Prostate gland (tissue), 2 donors: ENCODE results near the gene PLAAT4. TPM values are rescaled to one million over a fixed set of nuclear protein-coding genes. Genes with fewer than 3 reads are reported as not detected.

Experiments used
- DNase-seq: peaks from one replicate; pipeline ENCODE4 v3.0.0-alpha.2; 2019; ENCODE audit warnings: low spot score
- H3K27ac ChIP-seq, 2 donors: fragments of 200-600 bp; sonication (generic); 2 replicates each; pipeline ENCODE4 v1.5.1; 2017 to 2019
- H3K27me3 ChIP-seq: fragments of 200-600 bp; sonication (generic); replicated peaks from 2 replicates; pipeline ENCODE4 v1.5.1; 2019; ENCODE audit not compliant: insufficient read depth
- H3K36me3 ChIP-seq, 2 donors: fragments of 200-600 bp; sonication (generic); 1 replicate in 1 of 2; 2 replicates in 1 of 2; pipeline versions ENCODE4 v1.5.1 to v1.8.1; 2017 to 2019
- H3K4me1 ChIP-seq: fragments of 200-600 bp; sonication (generic); replicated peaks from 2 replicates; pipeline ENCODE4 v1.5.1; 2019
- H3K4me3 ChIP-seq, 2 donors: fragments of 200-600 bp; sonication (generic); 2 replicates each; pipeline ENCODE4 v1.5.1; 2017 to 2019
- H3K9me3 ChIP-seq: fragments of 200-600 bp; sonication (generic); 2 replicates; pipeline ENCODE4 v1.5.1; 2017
- CTCF ChIP-seq, 4 experiments: fragments of 200-600 bp in 2 of 4; fragments of 450-650 bp in 2 of 4; sonication (generic) in 2 of 4; IDR thresholded peaks; 1 replicate in 3 of 4; 2 replicates in 1 of 4; pipeline ENCODE4 v1.5.1; 2016 to 2019; ENCODE audit warnings: antibody characterized with exemption in 4 of 4, mild to moderate bottlenecking in 2 of 4, moderate library complexity in 2 of 4
- POLR2A ChIP-seq: fragments of 450-650 bp; IDR thresholded peaks from one replicate; pipeline ENCODE4 v1.6.1; 2016; ENCODE audit warnings: antibody characterized with exemption, mild to moderate bottlenecking
- POLR2AphosphoS5 ChIP-seq: sonication (generic); formaldehyde crosslinking; IDR thresholded peaks from one replicate; pipeline ENCODE4 v1.6.1; 2017; ENCODE audit warnings: antibody characterized with exemption
- WGBS: methylation state at CpG from one replicate; pipeline ENCODE4 v1.1.5; 2018; 5-methylcytosine and 5-hydroxymethylcytosine counted together
- intact Hi-C: fragments of 100-400 bp; cut with DNase I; formaldehyde crosslinking; loops from one replicate; pipeline ENCODE4 v1.14.2; 2022
- total RNA-seq, 2 donors: library from RNA; depleted of rRNA; stranded (reverse); fragments of >200 nt; gene quantifications; one replicate each; pipeline ENCODE4 v1.1.0, GENCODE V29; 2016

PLAAT4 gene
- 10 to 100 TPM; 47.6 to 50.8 TPM for total RNA-seq

DNA sequence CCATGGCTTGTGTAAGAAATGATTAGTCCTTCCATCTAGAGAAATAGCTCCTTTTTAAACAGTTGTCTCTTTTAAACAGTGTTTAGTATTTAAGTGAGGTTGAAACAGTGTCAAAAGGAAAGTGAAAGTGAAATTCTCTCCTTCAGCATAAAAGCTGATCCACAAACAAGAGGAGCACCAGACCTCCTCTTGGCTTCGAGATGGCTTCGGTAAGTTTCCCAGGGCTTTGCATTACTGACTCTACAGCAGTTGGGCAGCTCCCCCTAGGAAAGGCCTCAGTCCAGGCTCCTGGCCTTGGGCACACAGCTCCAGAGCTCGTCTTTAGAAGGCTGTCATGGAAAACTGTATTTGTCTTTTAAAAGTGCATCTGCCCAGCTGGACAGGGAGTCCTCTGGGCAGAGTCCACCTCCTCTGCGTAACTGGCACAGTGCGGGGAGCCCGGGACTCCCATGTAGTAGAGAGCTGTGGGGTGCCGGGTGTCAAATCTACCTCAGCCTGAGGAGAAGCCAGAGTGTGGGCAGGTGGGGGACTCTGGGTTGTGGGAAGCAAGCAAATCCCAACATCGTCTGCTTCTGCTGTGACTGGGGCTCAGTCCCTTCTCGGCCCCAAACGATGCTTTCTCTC, at the start of gene PLAAT4:
TSS of gene PLAAT4 (plus strand) at position 140 of the 624 bp plus-strand sequence. CDS start at position 201, 61 bp downstream.
- Histone ChIP-seq H3K4me3 (peak within 1 kb of the TSS; percentile 24), H3K36me3 (no peaks in the 10 kb centered on the region), H3K27ac (peak within 1 kb of the TSS; percentile 84), H3K27me3 (no peaks in the 10 kb centered on the region), H3K4me1 (peaks cover 13% of the 10 kb centered on the region), H3K9me3 (no peaks in the 10 kb centered on the region)
- 20% methylated on average over 9 of the region's 10 CpGs for WGBS
- intact Hi-C loops, result loop anchor here (2.0 to 5.0 kb wide), 3 partner anchors 38 to 96 kb away; partner anchors contain the start of gene PLAAT3
- peak; percentile 58 for TF ChIP-seq POLR2AphosphoS5
- TF ChIP-seq POLR2A, result peak; percentile 37
- no peak for TF ChIP-seq CTCF (IDR thresholded peaks at IDR 0.05)
- peak; percentile 28 for DNase-seq

GRCh38 chr11:63488789-63489188, 47.8 kb upstream of the PLAAT4 start:
- intact Hi-C loops, result no loop called here
- 77% methylated on average over 1 of the region's 1 CpG for WGBS
- H3K27ac ChIP-seq, result no peak overlapping the region

GRCh38 chr11:63489879-63490278, 46.7 kb upstream of the PLAAT4 start:
- Histone ChIP-seq H3K36me3 (no peaks in the 10 kb centered on the region), H3K27me3 (no peaks in the 10 kb centered on the region), H3K27ac (no peak overlapping the region), H3K9me3 (no peaks in the 10 kb centered on the region), H3K4me1 (no peaks in the 10 kb centered on the region), H3K4me3 (no peak overlapping the region)
- no peak for DNase-seq
- WGBS, result 72% methylated on average over 3 of the region's 3 CpGs
- intact Hi-C loops, result loop anchor here (5.0 kb wide), 1 partner anchor 42 kb away; no protein-coding TSS in a partner anchor
- TF ChIP-seq POLR2A (no peak), CTCF (IDR thresholded peaks at IDR 0.05) (no peak), POLR2AphosphoS5 (no peak)

More at GRCh38 chr11:63488789-63489188, 47.8 kb upstream of the PLAAT4 start:
- Histone ChIP-seq H3K4me1 (no peaks in the 10 kb centered on the region), H3K27me3 (no peaks in the 10 kb centered on the region), H3K36me3 (no peaks in the 10 kb centered on the region), H3K4me3 (no peak overlapping the region), H3K9me3 (no peaks in the 10 kb centered on the region)
- no peak for DNase-seq
- TF ChIP-seq POLR2AphosphoS5 (no peak), CTCF (IDR thresholded peaks at IDR 0.05) (no peak), POLR2A (no peak)

- Histone ChIP-seq H3K9me3 (no peaks in the 10 kb centered on the region), H3K4me1 (no peaks in the 10 kb centered on the region), H3K27ac (peak within 1 kb of the TSS; percentile 38 to 62), H3K4me3 (peak within 1 kb of the TSS; percentile 31 to 35), H3K27me3 (no peaks in the 10 kb centered on the region), H3K36me3 (no peaks in the 10 kb centered on the region)
- 12% methylated on average over 42 of the region's 60 CpGs for WGBS
- no peak for TF ChIP-seq POLR2AphosphoS5
- no peak for TF ChIP-seq POLR2A
- TF ChIP-seq CTCF (IDR thresholded peaks at IDR 0.05), result no peak
- intact Hi-C loops, result loop anchor here (5.0 kb wide), 1 partner anchor 42 kb away; no protein-coding TSS in a partner anchor
- no peak for DNase-seq
Measured at GRCh38 chr11:63490551-63491239, 45.9 kb upstream of the PLAAT4 start, which contains the start of gene PLAAT5. Gene PLAAT5 (minus strand): TSS chr11:63491167. CDS start chr11:63491034, 133 bp downstream.
